ENCODE results near the gene ATP2A3.

GRCh38 chr17:3886776-3887175 lies 77.5 kb downstream of the ATP2A3 start:
- no peak for TF ChIP-seq CTCF (IDR thresholded peaks at IDR 0.05)
- no peak for TF ChIP-seq POLR2A (IDR thresholded peaks at IDR 0.05)

All from adrenal gland (tissue), 5 donors.